Measurements from ENCODE around the gene MAD1L1.

GRCh38 chr7:1999278-1999984, 233.3 kb downstream of the MAD1L1 start:
- TF ChIP-seq CTCF (IDR thresholded peaks at IDR 0.05) (no peak), EP300 (IDR thresholded peaks at IDR 0.05) (no peak)
